ENCODE measurements around the gene UGT1A1.

DNA sequence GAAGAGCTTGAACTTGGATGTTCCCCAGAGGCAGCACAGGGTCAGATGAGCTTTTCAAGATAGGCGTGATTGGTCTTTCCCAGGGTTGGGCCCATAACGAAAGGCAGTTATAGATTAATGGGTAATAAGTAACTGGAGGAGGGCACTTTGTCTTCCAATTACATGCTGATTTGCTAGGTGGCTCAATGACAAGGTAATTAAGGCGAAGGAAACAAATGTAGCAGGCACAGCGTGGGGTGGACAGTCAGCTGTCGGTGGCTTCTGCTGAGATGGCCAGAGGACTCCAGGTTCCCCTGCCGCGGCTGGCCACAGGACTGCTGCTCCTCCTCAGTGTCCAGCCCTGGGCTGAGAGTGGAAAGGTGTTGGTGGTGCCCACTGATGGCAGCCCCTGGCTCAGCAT lies 41.5 kb upstream of the UGT1A1 start, which contains the start of gene UGT1A4:
- no peak for TF ChIP-seq RCOR1 (conservative IDR thresholded peaks at IDR 0.05; ENCODE audit: low read depth, low read length)
- TF ChIP-seq RELA (IDR thresholded peaks at IDR 0.05; ENCODE audit: borderline replicate concordance, partially characterized antibody), result no peak
- TF ChIP-seq, protein P1, sequence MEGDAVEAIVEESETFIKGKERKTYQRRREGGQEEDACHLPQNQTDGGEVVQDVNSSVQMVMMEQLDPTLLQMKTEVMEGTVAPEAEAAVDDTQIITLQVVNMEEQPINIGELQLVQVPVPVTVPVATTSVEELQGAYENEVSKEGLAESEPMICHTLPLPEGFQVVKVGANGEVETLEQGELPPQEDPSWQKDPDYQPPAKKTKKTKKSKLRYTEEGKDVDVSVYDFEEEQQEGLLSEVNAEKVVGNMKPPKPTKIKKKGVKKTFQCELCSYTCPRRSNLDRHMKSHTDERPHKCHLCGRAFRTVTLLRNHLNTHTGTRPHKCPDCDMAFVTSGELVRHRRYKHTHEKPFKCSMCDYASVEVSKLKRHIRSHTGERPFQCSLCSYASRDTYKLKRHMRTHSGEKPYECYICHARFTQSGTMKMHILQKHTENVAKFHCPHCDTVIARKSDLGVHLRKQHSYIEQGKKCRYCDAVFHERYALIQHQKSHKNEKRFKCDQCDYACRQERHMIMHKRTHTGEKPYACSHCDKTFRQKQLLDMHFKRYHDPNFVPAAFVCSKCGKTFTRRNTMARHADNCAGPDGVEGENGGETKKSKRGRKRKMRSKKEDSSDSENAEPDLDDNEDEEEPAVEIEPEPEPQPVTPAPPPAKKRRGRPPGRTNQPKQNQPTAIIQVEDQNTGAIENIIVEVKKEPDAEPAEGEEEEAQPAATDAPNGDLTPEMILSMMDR (IDR thresholded peaks at IDR 0.05 in 2 of 3, conservative IDR thresholded peaks at IDR 0.05 in 1 of 3; ENCODE audit: control insufficient read depth in 2 of 3, extremely low read depth in 1 of 3, insufficient read depth in 1 of 3, low read depth in 3 of 3, low read length in 3 of 3), result no peak
- no peak for TF ChIP-seq MAX (IDR thresholded peaks at IDR 0.05; ENCODE audit: low read depth, low read length)

Data from GM12878 (cell line).